Natural killer cell (primary cell): ENCODE results near the gene FAM110D. TPM values are rescaled to one million over a fixed set of nuclear protein-coding genes. Genes with fewer than 3 reads are reported as not detected.

Experiments
- ATAC-seq, 3 donors: fragments of 150-1000 bp in 2 of 3; fragments of 200-7000 bp in 1 of 3; cut with Tn5 transposase; 1 replicate in 1 of 3; 2 replicates in 2 of 3; pipeline ENCODE4 v1.10.0; 2021; ENCODE audit warnings: mild to moderate bottlenecking in 2 of 3, moderate library complexity in 2 of 3
- DNase-seq, 2 donors: peaks; one replicate each; pipeline versions ENCODE4 v3.0.0 to v3.0.0-alpha.2; 2013 to 2021; ENCODE audit warnings: mixed read lengths in 1 of 2
- H3K27ac ChIP-seq: one replicate; pipeline ENCODE4 v1.5.1; 2013; ENCODE audit warnings: mild to moderate bottlenecking, low read length
- H3K27me3 ChIP-seq: one replicate; pipeline ENCODE4 v1.6.1; 2013; ENCODE audit warnings: low read length; ENCODE audit not compliant: control insufficient read depth, insufficient read depth
- H3K36me3 ChIP-seq: one replicate; pipeline ENCODE4 v1.6.1; 2013; ENCODE audit warnings: low read length; ENCODE audit not compliant: control insufficient read depth, insufficient read depth
- H3K4me1 ChIP-seq: one replicate; pipeline ENCODE4 v1.6.1; 2013; ENCODE audit warnings: low read length; ENCODE audit not compliant: control insufficient read depth, insufficient read depth
- H3K4me3 ChIP-seq: one replicate; pipeline ENCODE4 v1.5.1; 2013; ENCODE audit warnings: low read length
- H3K9me3 ChIP-seq: one replicate; pipeline ENCODE4 v1.6.1; 2013; ENCODE audit warnings: low read length; ENCODE audit not compliant: control insufficient read depth, insufficient read depth
- H3K27ac Mint-ChIP-seq, 2 donors: one replicate each; pipeline ENCODE4 v1.8.0; 2022; ENCODE audit warnings: mild to moderate bottlenecking in 2 of 2, mixed read lengths in 2 of 2, moderate library complexity in 1 of 2
- H3K27me3 Mint-ChIP-seq, 2 donors: one replicate each; pipeline ENCODE4 v1.8.0; 2022; ENCODE audit warnings: low read depth in 2 of 2, mixed read lengths in 2 of 2
- H3K36me3 Mint-ChIP-seq: one replicate; pipeline ENCODE4 v1.8.0; 2022; ENCODE audit warnings: mixed read lengths
- H3K4me1 Mint-ChIP-seq, 2 donors: one replicate each; pipeline ENCODE4 v1.8.0; 2022; ENCODE audit warnings: mixed read lengths in 2 of 2
- H3K4me3 Mint-ChIP-seq: one replicate; pipeline ENCODE4 v1.8.0; 2022; ENCODE audit warnings: mild to moderate bottlenecking, moderate library complexity, mixed read lengths
- H3K9me3 Mint-ChIP-seq, 2 donors: one replicate each; pipeline ENCODE4 v1.8.0; 2022; ENCODE audit warnings: mixed read lengths in 2 of 2
- WGBS: methylation state at CpG from one replicate; pipeline ENCODE4 v1.1.7; 2013; ENCODE audit warnings: missing lambda C conversion rate; ENCODE audit not compliant: insufficient coverage; 5-methylcytosine and 5-hydroxymethylcytosine counted together
- intact Hi-C: fragments of 100-400 bp; cut with micrococcal nuclease; formaldehyde crosslinking; loops from one replicate; pipeline ENCODE4 v1.14.2; 2022
- total RNA-seq, 4 donors: library from RNA; stranded (reverse); fragments of 120-200 nt in 1 of 4; gene quantifications; one replicate each; pipeline versions ENCODE4 v1.2.3 to v1.2.4, GENCODE V29; 2013 to 2022
- TF ChIP-seq, protein P1 (sequence below): fragments of 200-600 bp; IDR thresholded peaks from one replicate; pipeline ENCODE4 v1.8.0; 2022; ENCODE audit warnings: antibody characterized with exemption

FAM110D gene
- total RNA-seq, 3 donors from 2014 or later (not counting 1 experiment from before 2014, with no cell fraction given) = not detected

DNA sequence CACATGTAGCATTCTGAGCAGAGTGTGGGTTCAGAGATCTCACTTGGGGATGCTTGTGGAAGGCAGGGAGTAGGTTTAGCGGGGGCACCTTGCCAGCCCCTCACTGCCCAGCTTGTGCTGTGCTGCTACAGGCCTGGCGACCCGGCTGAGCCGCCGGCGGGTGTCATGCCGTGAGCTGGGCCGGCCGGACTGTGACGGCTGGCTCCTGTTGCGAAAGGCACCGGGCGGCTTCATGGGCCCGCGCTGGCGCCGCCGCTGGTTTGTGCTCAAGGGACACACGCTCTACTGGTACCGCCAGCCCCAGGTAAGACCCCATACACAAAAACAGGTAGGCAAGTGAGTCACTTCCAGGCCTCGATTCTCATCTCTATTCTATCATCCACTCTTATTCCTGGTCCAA is 26.0 kb downstream of the FAM110D start:
- Mint-ChIP-seq H3K27ac (no peak overlapping the region), H3K27me3 (no peaks in the 10 kb centered on the region), H3K4me3 (no peak overlapping the region), H3K9me3 (no peaks in the 10 kb centered on the region), H3K36me3 (no peaks in the 10 kb centered on the region), H3K4me1 (no peaks in the 10 kb centered on the region)
- Histone ChIP-seq H3K4me3 (no peak overlapping the region), H3K4me1 (no peaks in the 10 kb centered on the region), H3K9me3 (no peaks in the 10 kb centered on the region), H3K27ac (no peak overlapping the region), H3K36me3 (no peaks in the 10 kb centered on the region), H3K27me3 (no peaks in the 10 kb centered on the region)
- DNase-seq (no peak), ATAC-seq (no peak)
- 95% methylated on average over 21 of the region's 21 CpGs for WGBS
- TF ChIP-seq, protein P1, sequence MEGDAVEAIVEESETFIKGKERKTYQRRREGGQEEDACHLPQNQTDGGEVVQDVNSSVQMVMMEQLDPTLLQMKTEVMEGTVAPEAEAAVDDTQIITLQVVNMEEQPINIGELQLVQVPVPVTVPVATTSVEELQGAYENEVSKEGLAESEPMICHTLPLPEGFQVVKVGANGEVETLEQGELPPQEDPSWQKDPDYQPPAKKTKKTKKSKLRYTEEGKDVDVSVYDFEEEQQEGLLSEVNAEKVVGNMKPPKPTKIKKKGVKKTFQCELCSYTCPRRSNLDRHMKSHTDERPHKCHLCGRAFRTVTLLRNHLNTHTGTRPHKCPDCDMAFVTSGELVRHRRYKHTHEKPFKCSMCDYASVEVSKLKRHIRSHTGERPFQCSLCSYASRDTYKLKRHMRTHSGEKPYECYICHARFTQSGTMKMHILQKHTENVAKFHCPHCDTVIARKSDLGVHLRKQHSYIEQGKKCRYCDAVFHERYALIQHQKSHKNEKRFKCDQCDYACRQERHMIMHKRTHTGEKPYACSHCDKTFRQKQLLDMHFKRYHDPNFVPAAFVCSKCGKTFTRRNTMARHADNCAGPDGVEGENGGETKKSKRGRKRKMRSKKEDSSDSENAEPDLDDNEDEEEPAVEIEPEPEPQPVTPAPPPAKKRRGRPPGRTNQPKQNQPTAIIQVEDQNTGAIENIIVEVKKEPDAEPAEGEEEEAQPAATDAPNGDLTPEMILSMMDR = no peak
- intact Hi-C loops = no loop called here

DNA sequence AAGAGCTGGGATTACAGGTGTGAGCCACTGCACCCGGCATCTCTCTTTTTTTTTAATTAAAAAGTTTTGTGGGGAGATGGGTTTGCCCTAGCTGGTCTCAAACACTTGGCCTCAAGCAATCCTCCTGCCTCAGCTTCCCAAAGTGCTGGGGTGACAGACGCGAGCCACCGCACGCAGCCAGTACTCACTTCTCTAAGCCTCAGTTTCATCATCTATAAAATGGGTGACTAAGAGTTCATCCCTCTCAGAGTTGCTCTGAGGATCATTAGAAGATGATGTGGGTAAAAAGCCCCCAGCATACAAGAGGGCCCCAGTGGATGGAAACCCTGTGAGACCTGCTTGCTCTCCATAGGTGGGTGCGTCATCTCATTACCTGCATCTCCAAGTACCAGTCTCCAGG is 29.0 kb downstream of the FAM110D start:
- DNase-seq (no peak), ATAC-seq (no peak)
- H3K27me3 Mint-ChIP-seq = peaks cover 0 to 3% of the 10 kb centered on the region in 2 donors
- H3K4me1 Mint-ChIP-seq = peaks cover 0 to 4% of the 10 kb centered on the region in 2 donors
- Histone ChIP-seq H3K36me3 (no peaks in the 10 kb centered on the region), H3K4me3 (no peak overlapping the region), H3K27me3 (no peaks in the 10 kb centered on the region), H3K9me3 (no peaks in the 10 kb centered on the region), H3K27ac (no peak overlapping the region), H3K4me1 (no peaks in the 10 kb centered on the region)
- H3K27ac Mint-ChIP-seq = no peak overlapping the region
- 96% methylated on average over 4 of the region's 6 CpGs for WGBS
- H3K4me3 Mint-ChIP-seq = no peak overlapping the region
- H3K36me3 Mint-ChIP-seq = no peaks in the 10 kb centered on the region
- intact Hi-C loops = no loop called here
- no peaks in the 10 kb centered on the region for H3K9me3 Mint-ChIP-seq
- TF ChIP-seq, protein P1 = no peak

DNA sequence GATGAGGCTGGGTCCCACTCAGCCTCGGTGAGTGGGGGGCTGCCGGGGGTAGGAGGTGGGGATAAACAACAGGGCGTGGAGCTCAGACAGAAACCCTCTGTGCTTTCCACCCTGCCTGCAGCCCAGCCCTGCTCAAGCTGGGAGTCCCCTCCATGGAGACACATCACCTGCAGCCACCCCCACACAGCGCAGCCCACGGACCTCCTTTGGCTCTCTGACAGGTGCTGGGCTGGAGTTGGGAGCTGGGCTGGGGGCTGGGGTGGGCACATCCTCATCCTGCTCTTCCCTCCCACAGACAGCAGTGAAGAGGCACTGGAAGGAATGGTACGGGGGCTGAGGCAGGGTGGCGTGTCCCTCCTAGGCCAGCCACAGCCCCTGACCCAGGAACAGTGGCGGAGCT is 29.6 kb downstream of the FAM110D start:
- Histone ChIP-seq H3K4me1 (no peaks in the 10 kb centered on the region), H3K27ac (no peak overlapping the region), H3K36me3 (no peaks in the 10 kb centered on the region), H3K4me3 (no peak overlapping the region), H3K27me3 (no peaks in the 10 kb centered on the region), H3K9me3 (no peaks in the 10 kb centered on the region)
- Mint-ChIP-seq H3K4me1 (peaks cover 0 to 4% of the 10 kb centered on the region in 2 donors), H3K27ac (no peak overlapping the region), H3K9me3 (no peaks in the 10 kb centered on the region), H3K4me3 (no peak overlapping the region), H3K27me3 (peaks cover 0 to 3% of the 10 kb centered on the region in 2 donors), H3K36me3 (no peaks in the 10 kb centered on the region)
- 93% methylated on average over 8 of the region's 8 CpGs for WGBS
- intact Hi-C loops = no loop called here
- DNase-seq = no peak
- TF ChIP-seq, protein P1 = no peak
- ATAC-seq = no peak

DNA sequence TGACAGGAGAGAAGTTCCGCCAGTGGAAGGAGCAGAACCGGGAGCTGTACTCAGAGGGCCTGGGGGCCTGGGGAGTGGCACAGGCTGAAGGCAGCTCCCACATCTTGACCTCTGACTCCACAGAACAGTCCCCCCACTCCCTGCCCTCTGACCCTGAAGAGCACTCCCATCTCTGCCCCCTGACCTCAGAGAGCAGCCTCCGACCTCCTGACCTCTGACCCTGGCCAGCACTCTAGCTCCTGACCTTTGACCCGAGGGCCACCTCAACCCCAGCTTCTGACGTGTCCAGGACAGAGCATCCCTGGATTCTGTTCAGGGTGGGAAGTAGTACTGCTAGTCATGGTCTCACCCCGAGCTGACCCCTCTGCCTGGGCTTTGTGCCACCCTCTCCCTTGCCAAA is 30.5 kb downstream of the FAM110D start:
- Histone ChIP-seq H3K4me1 (no peaks in the 10 kb centered on the region), H3K27ac (no peak overlapping the region), H3K9me3 (no peaks in the 10 kb centered on the region), H3K36me3 (no peaks in the 10 kb centered on the region), H3K4me3 (no peak overlapping the region), H3K27me3 (no peaks in the 10 kb centered on the region)
- no peak overlapping the region for H3K27ac Mint-ChIP-seq
- ATAC-seq (no peak), DNase-seq (no peak)
- no peak overlapping the region for H3K4me3 Mint-ChIP-seq
- TF ChIP-seq, protein P1 = no peak
- H3K9me3 Mint-ChIP-seq = no peaks in the 10 kb centered on the region
- intact Hi-C loops = no loop called here
- H3K27me3 Mint-ChIP-seq = peaks cover 0 to 3% of the 10 kb centered on the region in 2 donors
- H3K4me1 Mint-ChIP-seq = peaks cover 0 to 4% of the 10 kb centered on the region in 2 donors
- H3K36me3 Mint-ChIP-seq = no peaks in the 10 kb centered on the region
- 87% methylated on average over 6 of the region's 6 CpGs for WGBS
